ENCODE measurements around the gene OXA1L.

DNA sequence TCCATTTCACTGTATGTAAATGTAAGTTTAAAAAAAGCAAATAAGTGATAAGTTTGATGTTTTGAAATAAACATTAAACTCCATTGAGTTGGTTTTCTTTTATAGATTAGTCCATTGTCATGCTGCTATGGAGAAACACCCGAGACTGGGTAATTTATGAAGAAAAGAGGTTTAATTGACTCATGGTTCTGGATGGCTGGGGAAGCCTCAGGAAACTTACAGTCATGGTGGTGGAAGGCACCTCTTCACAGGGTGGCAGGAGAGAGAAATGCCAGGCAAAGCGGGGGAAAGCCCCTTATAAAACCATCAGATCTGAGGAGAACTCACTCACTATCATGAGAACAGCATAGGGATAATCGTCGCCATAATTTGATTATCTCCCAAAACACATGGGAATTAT is 48.4 kb upstream of the OXA1L start:
- TF ChIP-seq EZH2 (IDR thresholded peaks at IDR 0.05; ENCODE audit: borderline replicate concordance) (no peak), EZH2phosphoT487 (IDR thresholded peaks at IDR 0.05; ENCODE audit: low read depth, severe bottlenecking, unreplicated experiment) (no peak)
- TF ChIP-seq, protein P1, sequence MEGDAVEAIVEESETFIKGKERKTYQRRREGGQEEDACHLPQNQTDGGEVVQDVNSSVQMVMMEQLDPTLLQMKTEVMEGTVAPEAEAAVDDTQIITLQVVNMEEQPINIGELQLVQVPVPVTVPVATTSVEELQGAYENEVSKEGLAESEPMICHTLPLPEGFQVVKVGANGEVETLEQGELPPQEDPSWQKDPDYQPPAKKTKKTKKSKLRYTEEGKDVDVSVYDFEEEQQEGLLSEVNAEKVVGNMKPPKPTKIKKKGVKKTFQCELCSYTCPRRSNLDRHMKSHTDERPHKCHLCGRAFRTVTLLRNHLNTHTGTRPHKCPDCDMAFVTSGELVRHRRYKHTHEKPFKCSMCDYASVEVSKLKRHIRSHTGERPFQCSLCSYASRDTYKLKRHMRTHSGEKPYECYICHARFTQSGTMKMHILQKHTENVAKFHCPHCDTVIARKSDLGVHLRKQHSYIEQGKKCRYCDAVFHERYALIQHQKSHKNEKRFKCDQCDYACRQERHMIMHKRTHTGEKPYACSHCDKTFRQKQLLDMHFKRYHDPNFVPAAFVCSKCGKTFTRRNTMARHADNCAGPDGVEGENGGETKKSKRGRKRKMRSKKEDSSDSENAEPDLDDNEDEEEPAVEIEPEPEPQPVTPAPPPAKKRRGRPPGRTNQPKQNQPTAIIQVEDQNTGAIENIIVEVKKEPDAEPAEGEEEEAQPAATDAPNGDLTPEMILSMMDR (IDR thresholded peaks at IDR 0.05; ENCODE audit: poor library complexity), result no peak

Measured in hepatocyte (in vitro differentiated cells).